Airway epithelial cell (primary cell): ENCODE results near the gene NKX2-1. TPM values are rescaled to one million over a fixed set of nuclear protein-coding genes. Genes with fewer than 3 reads are reported as not detected.

ENCODE experiments used
- total RNA-seq: library from RNA; depleted of rRNA; stranded (reverse); fragments of >200 nt; gene quantifications from 2 replicates; pipeline ENCODE4 v1.2.3, GENCODE V29; 2015

The NKX2-1 gene
- total RNA-seq: 9.1 and 10.6 TPM in 2 replicates

DNA sequence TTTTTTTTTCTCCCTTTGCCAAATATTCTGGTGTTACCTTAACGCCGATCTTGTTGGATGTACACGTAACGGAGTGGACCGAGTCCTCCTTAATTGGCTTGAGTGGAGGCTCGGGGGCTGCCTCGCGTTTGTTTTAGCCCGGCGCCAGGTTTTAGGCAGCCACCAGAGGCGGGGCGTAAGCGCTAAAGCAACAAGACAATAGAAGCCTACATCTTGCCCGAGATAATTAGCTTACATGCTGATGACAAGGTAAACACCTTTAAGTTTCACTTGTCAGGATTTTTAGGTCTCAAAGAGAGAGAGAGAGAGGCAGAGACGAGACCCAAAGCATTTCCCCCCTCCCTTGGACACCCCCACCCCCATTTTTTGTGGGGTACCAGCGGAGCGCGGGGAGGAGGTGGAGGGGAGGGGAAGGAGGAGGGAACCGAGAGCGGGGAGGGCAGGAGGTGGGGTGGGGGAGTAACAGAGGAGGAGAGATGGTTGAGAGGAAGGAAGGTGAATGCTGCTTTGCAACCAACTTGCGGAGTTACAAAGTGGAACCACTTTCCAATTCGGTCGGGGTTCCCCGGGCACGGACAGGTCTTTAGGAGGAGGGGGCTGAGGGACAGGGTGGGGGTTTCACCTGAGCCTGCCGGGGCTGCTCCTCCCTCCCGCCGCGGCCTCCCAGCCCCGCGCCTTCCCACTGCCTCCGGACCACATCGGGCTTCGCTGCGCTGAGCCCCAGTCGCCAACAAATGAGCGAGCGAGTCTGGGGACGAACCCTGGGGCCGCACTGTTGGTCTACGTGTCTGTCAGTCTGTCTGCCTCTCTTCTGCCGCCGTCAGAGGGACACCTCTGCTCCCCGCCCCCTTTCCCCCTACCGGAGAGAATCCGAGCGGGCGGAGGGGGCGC lies at the start of gene NKX2-1:
NKX2-1 (minus strand) TSS at position 802 of the 891 bp plus-strand sequence; CDS start at position 699, 103 bp downstream.

Other genes with a start within 250 kb of the NKX2-1 start
- 4.0 and 8.7 TPM in 2 replicates for gene MBIP, start 199.6 kb downstream of the NKX2-1 start, total RNA-seq
- gene NKX2-8, start 62.4 kb upstream of the NKX2-1 start, total RNA-seq: 4.2 TPM in 2 replicates
- gene PAX9, start 141.6 kb upstream of the NKX2-1 start, total RNA-seq: 12.0 and 20.9 TPM in 2 replicates